Measurements from ENCODE around the gene ZMYM2. TPM values are rescaled to one million over a fixed set of nuclear protein-coding genes. Genes with fewer than 3 reads are reported as not detected.

ZMYM2 gene
- total and polyA plus RNA-seq, 7 donors: 6.7 to 42.8 (median 25.4) TPM

- TF ChIP-seq, protein P1, sequence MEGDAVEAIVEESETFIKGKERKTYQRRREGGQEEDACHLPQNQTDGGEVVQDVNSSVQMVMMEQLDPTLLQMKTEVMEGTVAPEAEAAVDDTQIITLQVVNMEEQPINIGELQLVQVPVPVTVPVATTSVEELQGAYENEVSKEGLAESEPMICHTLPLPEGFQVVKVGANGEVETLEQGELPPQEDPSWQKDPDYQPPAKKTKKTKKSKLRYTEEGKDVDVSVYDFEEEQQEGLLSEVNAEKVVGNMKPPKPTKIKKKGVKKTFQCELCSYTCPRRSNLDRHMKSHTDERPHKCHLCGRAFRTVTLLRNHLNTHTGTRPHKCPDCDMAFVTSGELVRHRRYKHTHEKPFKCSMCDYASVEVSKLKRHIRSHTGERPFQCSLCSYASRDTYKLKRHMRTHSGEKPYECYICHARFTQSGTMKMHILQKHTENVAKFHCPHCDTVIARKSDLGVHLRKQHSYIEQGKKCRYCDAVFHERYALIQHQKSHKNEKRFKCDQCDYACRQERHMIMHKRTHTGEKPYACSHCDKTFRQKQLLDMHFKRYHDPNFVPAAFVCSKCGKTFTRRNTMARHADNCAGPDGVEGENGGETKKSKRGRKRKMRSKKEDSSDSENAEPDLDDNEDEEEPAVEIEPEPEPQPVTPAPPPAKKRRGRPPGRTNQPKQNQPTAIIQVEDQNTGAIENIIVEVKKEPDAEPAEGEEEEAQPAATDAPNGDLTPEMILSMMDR (IDR thresholded peaks at IDR 0.05): no peak
- peaks cover 19% of the 10 kb centered on the region for H3K9me3 ChIP-seq
- intact Hi-C loops (cut with DNase I): no loop called here
Observed at GRCh38 chr13:20016649-20017364, 58.3 kb downstream of the ZMYM2 start.

DNA sequence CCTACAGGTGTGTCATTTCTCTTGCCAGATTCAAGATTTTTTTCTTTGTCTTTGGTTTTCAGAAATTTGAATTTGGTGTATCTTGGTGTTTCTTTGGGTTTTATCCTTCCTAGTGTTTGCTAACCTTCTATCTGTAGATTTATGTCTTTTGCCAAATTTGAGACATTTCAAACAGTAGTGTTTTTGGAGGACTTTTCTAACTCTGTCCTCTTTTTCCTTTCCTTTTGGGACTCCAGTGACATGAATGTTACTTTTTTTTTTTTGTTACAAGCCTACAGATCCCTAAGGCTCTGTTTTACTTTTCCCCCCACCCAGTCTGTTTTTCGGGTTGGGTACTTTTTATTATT is 58.8 kb downstream of the ZMYM2 start:
- TF ChIP-seq, protein P1 (IDR thresholded peaks at IDR 0.05): no peak
- intact Hi-C loops (cut with DNase I): no loop called here
- no peak overlapping the region for H3K27ac ChIP-seq
- H3K4me1 ChIP-seq: no peaks in the 10 kb centered on the region
- H3K27me3 ChIP-seq (ENCODE audit: insufficient read depth in 3 of 3, low read length in 2 of 3): no peaks in the 10 kb centered on the region
- no peak overlapping the region for H3K4me3 ChIP-seq
- ATAC-seq (no peak), DNase-seq (no peak)
- peaks cover 19% of the 10 kb centered on the region for H3K9me3 ChIP-seq
- 98 to 100% (median 100%) methylated on average over 1 of the region's 1 CpG for WGBS, 3 donors
- peaks cover 0 to 36% of the 10 kb centered on the region in 2 donors for H3K36me3 ChIP-seq (ENCODE audit: insufficient read depth in 1 of 2, low read depth in 1 of 2)

More at GRCh38 chr13:20016649-20017364, 58.3 kb downstream of the ZMYM2 start:
- peaks cover 0 to 31% of the 10 kb centered on the region in 2 donors for H3K36me3 ChIP-seq (ENCODE audit: insufficient read depth in 1 of 2, low read depth in 1 of 2)
- no peak for DNase-seq
- no peaks in the 10 kb centered on the region for H3K4me1 ChIP-seq
- H3K4me3 ChIP-seq: no peak overlapping the region
- H3K27me3 ChIP-seq (ENCODE audit: insufficient read depth in 3 of 3, low read length in 2 of 3): no peaks in the 10 kb centered on the region
- 96 to 99% (median 97%) methylated on average over 3 of the region's 3 CpGs for WGBS, 3 donors
- ATAC-seq: no peak
- no peak overlapping the region for H3K27ac ChIP-seq

GRCh38 chr13:20019043-20019442 is 60.5 kb downstream of the ZMYM2 start:
- Histone ChIP-seq H3K36me3 (ENCODE audit: insufficient read depth in 1 of 2, low read depth in 1 of 2) (peaks cover 0 to 36% of the 10 kb centered on the region in 2 donors), H3K4me3 (no peak overlapping the region), H3K9me3 (peaks cover 19% of the 10 kb centered on the region), H3K27me3 (ENCODE audit: insufficient read depth in 3 of 3, low read length in 2 of 3) (no peaks in the 10 kb centered on the region), H3K4me1 (no peaks in the 10 kb centered on the region), H3K27ac (no peak overlapping the region)
- TF ChIP-seq, protein P1 (IDR thresholded peaks at IDR 0.05): no peak
- intact Hi-C loops (cut with DNase I): no loop called here
- WGBS, 3 donors: 87 to 94% (median 94%) methylated on average over 2 of the region's 2 CpGs
- DNase-seq (no peak), ATAC-seq (no peak)

GRCh38 chr13:20024702-20025101 is 66.2 kb downstream of the ZMYM2 start:
- Histone ChIP-seq H3K9me3 (no peaks in the 10 kb centered on the region), H3K27me3 (ENCODE audit: insufficient read depth in 3 of 3, low read length in 2 of 3) (no peaks in the 10 kb centered on the region), H3K4me1 (no peaks in the 10 kb centered on the region), H3K27ac (no peak overlapping the region), H3K36me3 (ENCODE audit: insufficient read depth in 1 of 2, low read depth in 1 of 2) (peaks cover 0 to 50% of the 10 kb centered on the region in 2 donors), H3K4me3 (no peak overlapping the region)
- TF ChIP-seq, protein P1 (IDR thresholded peaks at IDR 0.05): no peak
- 82 to 86% (median 86%) methylated on average over 2 of the region's 2 CpGs for WGBS, 3 donors
- intact Hi-C loops (cut with DNase I): loop anchor here in 1 of 2 donors (1.0 kb wide), 1 partner anchor 12 kb away; no protein-coding TSS in a partner anchor
- no peak for ATAC-seq
- DNase-seq: no peak

DNA sequence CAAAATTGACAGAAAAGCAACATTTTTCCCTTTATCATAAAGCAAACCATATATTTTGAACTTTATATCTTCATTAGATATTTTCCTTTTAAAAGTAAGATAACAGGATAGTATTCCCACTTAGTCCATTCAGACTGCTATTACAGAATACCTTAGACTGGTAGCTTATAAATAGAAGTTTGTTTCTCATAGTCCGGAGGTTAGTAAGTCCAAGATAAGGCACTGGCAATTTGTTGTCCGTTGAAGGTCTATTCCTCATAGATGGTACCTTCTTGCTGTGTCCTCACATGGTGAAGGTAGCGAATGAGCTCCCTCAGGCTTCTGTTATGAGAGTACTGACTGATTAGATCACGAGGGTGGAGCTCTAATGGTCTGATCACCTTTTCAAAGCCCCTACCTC is 70.4 kb downstream of the ZMYM2 start:
- 79 to 90% (median 89%) methylated on average over 4 of the region's 4 CpGs for WGBS, 3 donors
- H3K9me3 ChIP-seq: no peaks in the 10 kb centered on the region
- H3K27me3 ChIP-seq (ENCODE audit: insufficient read depth in 3 of 3, low read length in 2 of 3): no peaks in the 10 kb centered on the region
- H3K4me3 ChIP-seq: no peak overlapping the region
- no peak overlapping the region for H3K27ac ChIP-seq
- TF ChIP-seq, protein P1 (IDR thresholded peaks at IDR 0.05): no peak
- H3K4me1 ChIP-seq: no peaks in the 10 kb centered on the region
- intact Hi-C loops (cut with DNase I): no loop called here
- ATAC-seq (no peak), DNase-seq (no peak)
- H3K36me3 ChIP-seq (ENCODE audit: insufficient read depth in 1 of 2, low read depth in 1 of 2): peaks cover 0 to 55% of the 10 kb centered on the region in 2 donors

All from psoas muscle (tissue), 8 donors.